Measurements from ENCODE around the gene MAB21L4. TPM values are rescaled to one million over a fixed set of nuclear protein-coding genes. Genes with fewer than 3 reads are reported as not detected.
A peak's percentile ranks its signal among the peaks of the same experiment; 100 is the strongest.

Gene MAB21L4
- total RNA-seq, 1 experiment from 2014 or later, result 69.9 TPM

GRCh38 chr2:240894006-240894405 is 1.9 kb downstream of the MAB21L4 start:
- intact Hi-C loops (cut with micrococcal nuclease; ENCODE audit: unreplicated experiment), result loop anchor here (10.0 kb wide), 1 partner anchor 91 kb away; no protein-coding TSS in a partner anchor
- Histone ChIP-seq H3K27me3 (replicated peaks; ENCODE audit: control insufficient read depth, insufficient read depth, low read length) (no peaks in the 10 kb centered on the region), H3K36me3 (ENCODE audit: control insufficient read depth, insufficient read depth, low read length) (no peaks in the 10 kb centered on the region), H3K9me3 (no peaks in the 10 kb centered on the region), H3K4me3 (ENCODE audit: low read depth, low read length) (peak overlapping the region; percentile 61), H3K4me1 (peaks cover 35% of the 10 kb centered on the region)
- ChIA-PET CTCF (no interaction called here), POLR2A (interaction anchor here (0.6 kb wide), 1 partner anchor 37 kb away, joined by 3 read pairs; no protein-coding TSS in a partner anchor)
- H3K4me3 Mint-ChIP-seq (ENCODE audit: unreplicated experiment), result peak overlapping the region; percentile 81
- no peaks in the 10 kb centered on the region for H3K9me3 Mint-ChIP-seq (ENCODE audit: unreplicated experiment)
- peaks cover 7% of the 10 kb centered on the region for H3K36me3 Mint-ChIP-seq (ENCODE audit: insufficient read depth, unreplicated experiment)
- peaks cover 16% of the 10 kb centered on the region for H3K4me1 Mint-ChIP-seq (ENCODE audit: low read depth, unreplicated experiment)
- H3K27me3 Mint-ChIP-seq (ENCODE audit: insufficient read depth, unreplicated experiment), result no peaks in the 10 kb centered on the region
- peak; percentile 23 to 45 for DNase-seq
- BruUV-seq (replicated peaks), result TSS peak; percentile 33
- peak overlapping the region; percentile 85 for H3K27ac Mint-ChIP-seq (ENCODE audit: unreplicated experiment)
- no peak for TF ChIP-seq CTCF (IDR thresholded peaks at IDR 0.05; ENCODE audit: insufficient read depth in 1 of 2, low read depth in 1 of 2, low read length in 1 of 2, severe bottlenecking in 1 of 2, unreplicated experiment in 1 of 2)

GRCh38 chr2:240893363-240893844 is 2.6 kb downstream of the MAB21L4 start:
- intact Hi-C loops (cut with micrococcal nuclease; ENCODE audit: unreplicated experiment), result loop anchor here (1.0 to 10.0 kb wide), 3 partner anchors 19 to 91 kb away; no protein-coding TSS in a partner anchor
- Mint-ChIP-seq H3K36me3 (ENCODE audit: insufficient read depth, unreplicated experiment) (peaks cover 12% of the 10 kb centered on the region), H3K4me1 (ENCODE audit: low read depth, unreplicated experiment) (peaks cover 13% of the 10 kb centered on the region), H3K4me3 (ENCODE audit: unreplicated experiment) (peak overlapping the region; percentile 81), H3K27me3 (ENCODE audit: insufficient read depth, unreplicated experiment) (no peaks in the 10 kb centered on the region), H3K27ac (ENCODE audit: unreplicated experiment) (peak overlapping the region; percentile 85), H3K9me3 (ENCODE audit: unreplicated experiment) (no peaks in the 10 kb centered on the region)
- BruUV-seq (replicated peaks), result no TSS peak
- peak; percentile 75 to 84 for DNase-seq
- CTCF ChIA-PET, result no interaction called here
- H3K27me3 ChIP-seq (replicated peaks; ENCODE audit: control insufficient read depth, insufficient read depth, low read length), result no peaks in the 10 kb centered on the region
- peaks cover 33% of the 10 kb centered on the region for H3K4me1 ChIP-seq
- no peaks in the 10 kb centered on the region for H3K36me3 ChIP-seq (ENCODE audit: control insufficient read depth, insufficient read depth, low read length)
- H3K4me3 ChIP-seq (ENCODE audit: low read depth, low read length), result peak overlapping the region; percentile 61
- no peaks in the 10 kb centered on the region for H3K9me3 ChIP-seq
- POLR2A ChIA-PET, result no interaction called here
- peak in 1 of 2 experiments; percentile 3 for TF ChIP-seq CTCF (IDR thresholded peaks at IDR 0.05; ENCODE audit: insufficient read depth in 1 of 2, low read depth in 1 of 2, low read length in 1 of 2, severe bottlenecking in 1 of 2, unreplicated experiment in 1 of 2)

- Mint-ChIP-seq H3K4me1 (ENCODE audit: low read depth, unreplicated experiment) (peaks cover 9% of the 10 kb centered on the region), H3K27me3 (ENCODE audit: insufficient read depth, unreplicated experiment) (no peaks in the 10 kb centered on the region), H3K9me3 (ENCODE audit: unreplicated experiment) (no peaks in the 10 kb centered on the region), H3K4me3 (ENCODE audit: unreplicated experiment) (peak overlapping the region; percentile 81), H3K36me3 (ENCODE audit: insufficient read depth, unreplicated experiment) (peaks cover 12% of the 10 kb centered on the region), H3K27ac (ENCODE audit: unreplicated experiment) (no peak overlapping the region)
- no peak for DNase-seq
- ChIA-PET POLR2A (no interaction called here), CTCF (no interaction called here)
- Histone ChIP-seq H3K9me3 (no peaks in the 10 kb centered on the region), H3K36me3 (ENCODE audit: control insufficient read depth, insufficient read depth, low read length) (no peaks in the 10 kb centered on the region), H3K4me1 (peaks cover 28% of the 10 kb centered on the region), H3K4me3 (ENCODE audit: low read depth, low read length) (no peak overlapping the region), H3K27me3 (replicated peaks; ENCODE audit: control insufficient read depth, insufficient read depth, low read length) (no peaks in the 10 kb centered on the region)
- no TSS peak for BruUV-seq (replicated peaks)
- TF ChIP-seq CTCF (IDR thresholded peaks at IDR 0.05; ENCODE audit: insufficient read depth in 1 of 2, low read depth in 1 of 2, low read length in 1 of 2, severe bottlenecking in 1 of 2, unreplicated experiment in 1 of 2), result no peak
- intact Hi-C loops (cut with micrococcal nuclease; ENCODE audit: unreplicated experiment), result loop anchor here (1.0 to 10.0 kb wide), 3 partner anchors 19 to 92 kb away; no protein-coding TSS in a partner anchor
Measured at GRCh38 chr2:240892925-240893324, 3.0 kb downstream of the MAB21L4 start.

Data from Caco-2 (cell line).